ENCODE data around the gene STARD13. TPM values are rescaled to one million over a fixed set of nuclear protein-coding genes. Genes with fewer than 3 reads are reported as not detected.
A peak's percentile ranks its signal among the peaks of the same experiment; 100 is the strongest.

Gene STARD13
- total RNA-seq, 1 donor from 2014 or later, result 55.6 TPM

- no peak for DNase-seq (ENCODE audit: low spot score)
These were observed 9.0 kb downstream of the STARD13 start for GRCh38 chr13:33276570-33276969.

GRCh38 chr13:33275916-33276315, 9.6 kb downstream of the STARD13 start:
- peak; percentile 54 for DNase-seq (ENCODE audit: low spot score)

GRCh38 chr13:33274264-33274663, 11.3 kb downstream of the STARD13 start:
- no peak for DNase-seq (ENCODE audit: low spot score)

GRCh38 chr13:33272531-33273124, 12.9 kb downstream of the STARD13 start:
- no peak for DNase-seq (ENCODE audit: low spot score)

- no peak for DNase-seq (ENCODE audit: low spot score)
These were observed 13.8 kb downstream of the STARD13 start for GRCh38 chr13:33271759-33272158.

GRCh38 chr13:33270895-33271538, 14.5 kb downstream of the STARD13 start:
- no peak for DNase-seq (ENCODE audit: low spot score)

GRCh38 chr13:33265607-33266006, 19.9 kb downstream of the STARD13 start:
- no peak for DNase-seq (ENCODE audit: low spot score)

- no peak for DNase-seq (ENCODE audit: low spot score)
These were observed 20.4 kb downstream of the STARD13 start for GRCh38 chr13:33265133-33265532.

GRCh38 chr13:33264620-33264978, 21.0 kb downstream of the STARD13 start:
- no peak for DNase-seq (ENCODE audit: low spot score)

- DNase-seq (ENCODE audit: low spot score), result no peak
These were observed 21.5 kb downstream of the STARD13 start for GRCh38 chr13:33263976-33264619.

GRCh38 chr13:33263484-33263883, 22.1 kb downstream of the STARD13 start:
- DNase-seq (ENCODE audit: low spot score), result no peak

GRCh38 chr13:33262997-33263396, 22.6 kb downstream of the STARD13 start:
- DNase-seq (ENCODE audit: low spot score), result no peak

GRCh38 chr13:33262594-33262993, 23.0 kb downstream of the STARD13 start:
- no peak for DNase-seq (ENCODE audit: low spot score)

GRCh38 chr13:33262062-33262487, 23.5 kb downstream of the STARD13 start:
- DNase-seq (ENCODE audit: low spot score), result peak; percentile 69

- no peak for DNase-seq (ENCODE audit: low spot score)
These were observed 24.0 kb downstream of the STARD13 start for GRCh38 chr13:33261387-33262061.

- DNase-seq (ENCODE audit: low spot score), result peak; percentile 56
These were observed 25.1 kb downstream of the STARD13 start for GRCh38 chr13:33260168-33261098.

GRCh38 chr13:33259296-33259695, 26.3 kb downstream of the STARD13 start:
- DNase-seq (ENCODE audit: low spot score), result no peak

- peak; percentile 45 for DNase-seq (ENCODE audit: low spot score)
These were observed 26.8 kb downstream of the STARD13 start for GRCh38 chr13:33258808-33259193.

GRCh38 chr13:33257841-33258807, 27.4 kb downstream of the STARD13 start:
- peak; percentile 64 for DNase-seq (ENCODE audit: low spot score)

- DNase-seq (ENCODE audit: low spot score), result no peak
These were observed 29.3 kb downstream of the STARD13 start for GRCh38 chr13:33256148-33256840.

Measured in umbilical cord (tissue), 2 donors.